Measurements from ENCODE around the gene CD300E.

The CD300E gene

GRCh38 chr17:74663561-74663960 is 40.0 kb upstream of the CD300E start:
- no peaks in the 10 kb centered on the region for H3K9me2 ChIP-seq (replicated peaks; ENCODE audit: control insufficient read depth, low read length)
- H3K4me1 ChIP-seq (ENCODE audit: control insufficient read depth, low read length): no peaks in the 10 kb centered on the region
- H3K27ac ChIP-seq (ENCODE audit: low read depth, low read length): no peak overlapping the region
- peaks cover 17% of the 10 kb centered on the region for H3K27me3 ChIP-seq (ENCODE audit: control insufficient read depth, low read length)
- H3F3A ChIP-seq (ENCODE audit: control insufficient read depth, insufficient read depth): no peaks in the 10 kb centered on the region
- no peak overlapping the region for H3K4me2 ChIP-seq (ENCODE audit: low read length)
- H4K20me1 ChIP-seq (ENCODE audit: control insufficient read depth, insufficient read depth, low read depth, low read length): no peaks in the 10 kb centered on the region
- H3K36me3 ChIP-seq (ENCODE audit: control insufficient read depth, low read length): no peaks in the 10 kb centered on the region
- H3K4me3 ChIP-seq (ENCODE audit: low read length): no peak overlapping the region
- H3K9me3 ChIP-seq (ENCODE audit: control insufficient read depth, insufficient read depth, low read length): no peaks in the 10 kb centered on the region
- TF ChIP-seq EZH2phosphoT487 (IDR thresholded peaks at IDR 0.05; ENCODE audit: borderline replicate concordance, low read length) (no peak), CTCF (IDR thresholded peaks at IDR 0.05; ENCODE audit: low read depth, low read length, poor library complexity, severe bottlenecking) (no peak)
- H3K79me2 ChIP-seq (ENCODE audit: control insufficient read depth, low read length): no peaks in the 10 kb centered on the region

GRCh38 chr17:74659889-74660288 is 36.4 kb upstream of the CD300E start:
- H4K20me1 ChIP-seq (ENCODE audit: control insufficient read depth, insufficient read depth, low read depth, low read length): no peaks in the 10 kb centered on the region
- H3K79me2 ChIP-seq (ENCODE audit: control insufficient read depth, low read length): no peaks in the 10 kb centered on the region
- H3K9me3 ChIP-seq (ENCODE audit: control insufficient read depth, insufficient read depth, low read length): no peaks in the 10 kb centered on the region
- no peaks in the 10 kb centered on the region for H3K36me3 ChIP-seq (ENCODE audit: control insufficient read depth, low read length)
- no peak overlapping the region for H3K4me3 ChIP-seq (ENCODE audit: low read length)
- peaks cover 18% of the 10 kb centered on the region for H3K27me3 ChIP-seq (ENCODE audit: control insufficient read depth, low read length)
- no peaks in the 10 kb centered on the region for H3K4me1 ChIP-seq (ENCODE audit: control insufficient read depth, low read length)
- no peak overlapping the region for H3K4me2 ChIP-seq (ENCODE audit: low read length)
- H3F3A ChIP-seq (ENCODE audit: control insufficient read depth, insufficient read depth): no peaks in the 10 kb centered on the region
- TF ChIP-seq CTCF (IDR thresholded peaks at IDR 0.05; ENCODE audit: low read depth, low read length, poor library complexity, severe bottlenecking): no peak
- TF ChIP-seq EZH2phosphoT487 (IDR thresholded peaks at IDR 0.05; ENCODE audit: borderline replicate concordance, low read length): no peak
- no peaks in the 10 kb centered on the region for H3K9me2 ChIP-seq (replicated peaks; ENCODE audit: control insufficient read depth, low read length)
- H3K27ac ChIP-seq (ENCODE audit: low read depth, low read length): no peak overlapping the region

GRCh38 chr17:74658620-74659019 is 35.1 kb upstream of the CD300E start:
- Histone ChIP-seq H3K27ac (ENCODE audit: low read depth, low read length) (no peak overlapping the region), H3K4me3 (ENCODE audit: low read length) (no peak overlapping the region), H3K79me2 (ENCODE audit: control insufficient read depth, low read length) (no peaks in the 10 kb centered on the region), H3K9me2 (replicated peaks; ENCODE audit: control insufficient read depth, low read length) (no peaks in the 10 kb centered on the region), H3F3A (ENCODE audit: control insufficient read depth, insufficient read depth) (no peaks in the 10 kb centered on the region), H3K36me3 (ENCODE audit: control insufficient read depth, low read length) (no peaks in the 10 kb centered on the region), H3K4me1 (ENCODE audit: control insufficient read depth, low read length) (no peaks in the 10 kb centered on the region), H3K27me3 (ENCODE audit: control insufficient read depth, low read length) (peaks cover 14% of the 10 kb centered on the region), H3K9me3 (ENCODE audit: control insufficient read depth, insufficient read depth, low read length) (no peaks in the 10 kb centered on the region), H3K4me2 (ENCODE audit: low read length) (no peak overlapping the region), H4K20me1 (ENCODE audit: control insufficient read depth, insufficient read depth, low read depth, low read length) (no peaks in the 10 kb centered on the region)
- no peak for TF ChIP-seq CTCF (IDR thresholded peaks at IDR 0.05; ENCODE audit: low read depth, low read length, poor library complexity, severe bottlenecking)
- TF ChIP-seq EZH2phosphoT487 (IDR thresholded peaks at IDR 0.05; ENCODE audit: borderline replicate concordance, low read length): no peak

GRCh38 chr17:74654742-74655141 is 31.2 kb upstream of the CD300E start:
- H4K20me1 ChIP-seq (ENCODE audit: control insufficient read depth, insufficient read depth, low read depth, low read length): no peaks in the 10 kb centered on the region
- no peaks in the 10 kb centered on the region for H3K4me1 ChIP-seq (ENCODE audit: control insufficient read depth, low read length)
- H3K27me3 ChIP-seq (ENCODE audit: control insufficient read depth, low read length): peaks cover 34% of the 10 kb centered on the region
- no peak overlapping the region for H3K4me3 ChIP-seq (ENCODE audit: low read length)
- TF ChIP-seq CTCF (IDR thresholded peaks at IDR 0.05; ENCODE audit: low read depth, low read length, poor library complexity, severe bottlenecking) (no peak), EZH2phosphoT487 (IDR thresholded peaks at IDR 0.05; ENCODE audit: borderline replicate concordance, low read length) (no peak)
- no peaks in the 10 kb centered on the region for H3K9me2 ChIP-seq (replicated peaks; ENCODE audit: control insufficient read depth, low read length)
- no peaks in the 10 kb centered on the region for H3K36me3 ChIP-seq (ENCODE audit: control insufficient read depth, low read length)
- no peaks in the 10 kb centered on the region for H3K79me2 ChIP-seq (ENCODE audit: control insufficient read depth, low read length)
- no peaks in the 10 kb centered on the region for H3K9me3 ChIP-seq (ENCODE audit: control insufficient read depth, insufficient read depth, low read length)
- H3K27ac ChIP-seq (ENCODE audit: low read depth, low read length): no peak overlapping the region
- no peak overlapping the region for H3K4me2 ChIP-seq (ENCODE audit: low read length)
- H3F3A ChIP-seq (ENCODE audit: control insufficient read depth, insufficient read depth): no peaks in the 10 kb centered on the region
